NCI-H1417 treated with DMSO at 0.1 percent for 48 hours (cell line): ENCODE results near the gene ZNFX1.

ENCODE experiments used
- DNase-seq: peaks from one replicate; lab custom pipeline; 2025; lab: John Stamatoyannopoulos, UW

ZNFX1 gene

DNA sequence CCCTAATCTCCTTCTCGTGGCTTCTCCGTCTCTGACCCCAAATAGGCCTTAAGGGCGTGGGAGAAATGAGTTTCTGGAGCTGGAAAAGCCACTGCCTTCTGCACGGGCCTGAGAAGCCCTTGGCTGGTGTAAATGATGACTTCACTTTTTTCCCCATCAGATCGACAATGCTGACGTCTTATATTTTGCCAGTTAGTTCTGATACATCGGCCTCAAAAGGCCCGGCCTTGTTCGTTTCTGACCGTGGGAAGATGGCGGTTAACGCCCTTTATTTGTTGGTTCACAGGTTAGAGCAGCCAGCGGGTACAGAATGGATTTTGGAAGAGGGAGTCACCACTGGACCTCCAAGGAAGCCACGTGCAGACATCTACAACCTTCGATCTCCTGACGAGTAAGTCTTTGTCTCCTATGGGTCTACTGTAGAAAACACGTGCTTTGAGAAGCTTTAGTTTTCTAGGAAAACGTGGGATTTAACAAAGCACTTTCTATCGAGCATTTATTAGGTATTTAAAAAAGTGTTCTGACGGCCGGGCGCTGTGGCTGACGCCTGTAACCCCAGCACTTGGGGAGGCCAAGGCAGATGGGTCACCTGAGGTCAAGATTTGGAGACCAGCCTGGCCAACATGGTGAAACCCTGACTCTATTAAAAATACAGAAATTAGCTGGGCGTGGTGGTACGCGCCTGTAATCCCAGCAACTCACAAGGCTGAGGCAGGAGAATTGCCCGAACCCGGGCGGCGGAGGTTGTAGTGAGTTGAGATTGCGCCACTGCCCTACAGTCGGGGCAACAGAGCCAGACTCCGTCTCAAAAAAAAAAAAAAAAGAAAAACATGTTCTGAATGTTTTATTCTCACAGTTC, 1.2 kb upstream of the ZNFX1 start:
- DNase-seq, result peak; percentile 70

DNA sequence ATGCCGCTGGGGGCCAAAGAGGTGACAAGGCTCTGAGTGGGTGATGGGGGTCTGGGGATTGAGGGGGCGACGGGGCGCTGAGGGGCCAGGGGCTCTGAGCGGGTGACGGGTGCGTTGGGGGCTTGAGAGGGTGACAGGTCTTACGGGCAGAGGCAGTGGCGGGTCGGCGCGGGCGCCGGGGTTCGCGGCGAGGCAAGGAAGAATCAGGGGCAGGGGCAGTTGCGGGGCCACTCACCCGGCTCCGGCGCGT, 146 bp downstream of the ZNFX1 start:
- no peak for DNase-seq

GRCh38 chr20:49276961-49277785, 684 bp downstream of the ZNFX1 start:
- no peak for DNase-seq

DNA sequence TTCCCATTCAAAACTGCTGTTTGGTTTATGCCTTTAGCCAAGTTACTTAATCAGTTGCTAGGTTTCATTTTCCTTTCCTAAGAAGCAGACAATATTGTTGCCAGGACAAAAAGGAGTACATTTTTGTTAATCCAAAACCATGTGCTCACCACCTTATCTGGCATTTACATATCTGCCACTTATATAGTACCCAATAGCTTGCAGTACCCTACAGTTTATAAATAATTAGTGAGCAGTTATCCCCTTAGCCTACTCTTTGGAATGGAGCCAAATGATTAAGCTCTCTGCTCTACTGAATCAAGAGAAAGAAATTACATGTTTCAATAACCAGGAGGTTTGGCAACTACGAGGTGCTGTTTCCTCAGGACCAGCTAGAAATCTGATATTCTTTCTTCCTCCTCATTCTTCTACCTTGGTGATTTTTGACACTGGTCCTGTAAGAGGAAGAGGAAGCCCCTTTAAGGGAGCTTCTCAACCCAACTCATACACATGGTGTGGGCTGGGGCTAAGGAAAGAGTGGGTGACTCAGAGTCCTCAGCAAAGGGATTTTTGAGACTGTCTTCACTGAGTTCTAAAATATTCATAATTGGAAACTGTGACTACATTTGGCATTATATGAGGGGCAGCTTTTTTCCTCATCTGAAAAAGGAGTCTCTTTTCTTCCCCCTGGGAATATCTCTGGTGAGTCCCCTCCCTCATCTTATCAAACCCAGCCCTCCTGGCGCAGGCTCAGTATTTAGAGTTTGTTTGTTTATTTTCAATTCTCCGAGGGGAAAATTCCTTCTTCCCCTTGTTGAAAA, 1.5 kb downstream of the ZNFX1 start:
- peak; percentile 40 for DNase-seq

GRCh38 chr20:49275636-49276035, 2.2 kb downstream of the ZNFX1 start:
- no peak for DNase-seq

DNA sequence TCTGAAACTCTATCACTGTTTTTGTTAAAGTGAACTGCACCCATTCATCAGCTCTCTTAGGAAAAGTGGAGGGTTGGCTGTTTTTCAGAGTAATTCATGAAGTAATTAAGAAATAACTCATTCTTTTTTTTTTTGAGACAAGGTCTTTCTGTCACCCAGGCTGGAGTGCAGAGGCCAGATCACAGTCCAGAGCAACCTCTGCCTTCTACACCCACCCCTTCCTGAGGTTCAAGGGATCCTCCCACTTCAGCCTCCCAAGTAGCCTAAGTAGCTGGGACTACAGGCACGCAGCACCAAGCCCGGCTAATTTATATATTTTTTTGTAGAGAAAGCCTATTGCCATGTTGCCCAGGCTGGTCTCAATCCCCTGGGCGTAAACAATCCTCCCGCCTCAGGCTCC, 2.6 kb downstream of the ZNFX1 start:
- no peak for DNase-seq

DNA sequence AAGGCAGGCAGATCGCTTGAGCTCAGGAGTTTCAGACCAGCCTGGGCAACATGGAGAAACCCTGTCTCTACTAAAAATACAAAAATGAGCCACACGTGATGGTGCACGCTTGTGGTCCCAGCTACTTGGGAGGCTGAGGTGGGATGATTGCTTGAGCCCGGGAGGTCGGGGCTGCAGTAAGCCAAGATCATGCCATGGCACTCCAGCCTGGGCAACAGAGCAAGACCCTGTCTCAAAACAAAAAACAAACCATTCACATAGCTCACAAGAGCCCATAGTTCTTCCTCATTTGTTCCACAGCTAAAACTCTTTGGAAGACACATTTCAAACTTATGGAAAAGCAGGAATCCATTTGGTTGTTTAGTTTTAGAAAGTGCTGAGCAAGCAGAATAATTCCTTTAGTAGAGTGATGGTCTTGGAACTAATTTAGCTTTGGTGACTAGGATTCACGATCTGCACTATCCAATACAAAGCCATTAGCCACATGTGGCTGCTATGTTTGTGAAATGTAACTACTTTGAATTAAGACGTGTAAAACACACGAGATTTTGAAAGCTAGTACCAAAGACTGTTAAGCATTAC, 4.1 kb downstream of the ZNFX1 start:
- no peak for DNase-seq

GRCh38 chr20:49272654-49273053, 5.2 kb downstream of the ZNFX1 start:
- no peak for DNase-seq

GRCh38 chr20:49270736-49271135, 7.1 kb downstream of the ZNFX1 start:
- no peak for DNase-seq

- no peak for DNase-seq
Observed at GRCh38 chr20:49270177-49270576, 7.7 kb downstream of the ZNFX1 start.

GRCh38 chr20:49268600-49269365, 9.1 kb downstream of the ZNFX1 start:
- DNase-seq, result no peak

DNA sequence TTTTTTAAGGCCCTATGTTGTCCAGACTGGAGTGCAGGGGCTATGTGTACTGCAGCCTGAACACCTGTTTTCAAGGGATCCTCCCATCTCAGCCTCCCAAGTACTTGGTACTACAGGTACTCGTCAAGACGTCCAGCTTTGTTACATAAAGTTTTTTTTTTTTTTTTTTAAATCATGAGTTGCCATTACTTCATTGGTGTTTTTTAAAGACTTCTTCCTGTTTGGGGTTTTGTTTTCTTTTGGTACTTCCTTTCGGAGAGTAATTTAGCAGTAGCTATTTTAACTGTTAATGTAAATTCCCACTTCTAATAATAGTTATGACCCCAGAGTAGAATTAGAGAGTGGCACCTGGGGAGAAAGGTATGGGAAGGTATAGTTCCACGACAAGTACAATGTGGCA, 10.5 kb downstream of the ZNFX1 start:
- no peak for DNase-seq

GRCh38 chr20:49262444-49262843, 15.4 kb downstream of the ZNFX1 start:
- DNase-seq, result no peak

DNA sequence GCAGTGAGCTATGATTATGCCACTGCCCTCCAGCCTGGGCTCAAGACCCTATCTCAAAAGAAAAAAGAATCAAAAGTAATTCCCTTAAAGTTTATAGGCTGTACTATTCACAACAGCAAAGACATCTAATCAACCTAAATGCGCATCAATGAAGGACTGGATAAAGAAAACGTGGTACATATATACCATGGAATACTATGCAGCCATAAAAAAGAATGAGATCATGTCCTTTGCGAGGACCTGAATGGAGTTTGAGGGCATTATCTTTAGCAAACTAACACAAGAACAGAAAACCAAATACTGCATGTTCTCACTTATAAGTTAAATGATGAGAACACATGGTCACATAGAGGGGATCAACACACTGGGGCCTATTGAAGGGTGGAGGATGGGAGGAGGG, 16.7 kb downstream of the ZNFX1 start:
- no peak for DNase-seq

DNA sequence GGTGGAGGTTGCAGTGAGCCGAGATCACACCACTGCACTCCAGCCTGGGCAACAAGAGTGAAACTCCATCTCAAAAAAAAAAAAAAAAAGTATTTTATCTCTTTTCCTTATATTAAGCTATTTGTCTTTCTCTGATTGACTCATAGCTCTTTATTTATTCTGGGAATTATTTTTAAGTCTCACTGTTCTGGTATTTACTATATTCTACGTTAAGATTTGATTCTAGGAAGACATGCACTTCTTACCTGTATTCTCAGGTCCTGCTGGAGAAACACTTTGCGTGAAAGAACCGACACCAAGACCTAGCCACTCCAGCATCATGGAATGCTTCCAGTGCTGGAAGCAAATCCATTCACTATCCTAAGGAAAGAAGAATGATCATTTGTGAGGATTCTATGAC, 17.6 kb downstream of the ZNFX1 start:
- no peak for DNase-seq

DNA sequence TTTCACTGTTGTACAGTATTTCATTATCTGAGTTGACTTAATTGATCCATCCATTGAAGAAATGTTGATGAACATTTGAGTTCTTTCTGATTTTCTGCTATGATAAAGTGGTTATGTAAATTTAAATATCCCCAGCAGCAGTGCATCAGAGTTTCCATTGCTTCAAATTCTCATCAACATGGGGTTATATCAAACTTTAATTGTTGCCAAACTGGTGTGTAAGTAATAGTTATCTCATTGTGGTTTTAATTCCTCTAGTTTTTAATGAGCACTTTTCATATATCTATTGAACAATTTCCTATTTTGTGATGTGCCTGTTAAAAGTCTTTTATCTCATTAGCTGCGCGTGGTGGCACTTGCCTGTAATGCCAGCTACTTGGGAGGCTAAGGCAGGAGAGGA, 18.1 kb downstream of the ZNFX1 start:
- DNase-seq, result no peak

DNA sequence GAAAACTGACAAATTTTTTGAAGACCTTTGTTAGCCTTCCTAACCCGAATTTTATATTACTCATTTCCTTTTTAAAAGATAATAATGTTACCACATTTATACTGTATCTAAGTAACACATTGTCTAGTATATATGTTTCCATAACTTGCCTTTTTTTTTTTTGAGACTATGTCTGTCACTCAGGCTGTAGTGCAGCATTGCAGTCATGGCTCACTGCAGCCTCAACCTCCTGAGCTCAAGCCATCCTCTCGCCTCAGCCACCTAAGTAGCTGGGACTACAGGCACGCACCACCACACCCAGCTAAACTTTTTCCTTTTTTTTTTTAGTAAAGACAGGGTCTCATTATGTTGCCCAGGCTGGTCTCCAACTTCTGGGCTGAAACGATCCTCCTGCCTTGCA, 18.6 kb downstream of the ZNFX1 start:
- DNase-seq, result no peak

DNA sequence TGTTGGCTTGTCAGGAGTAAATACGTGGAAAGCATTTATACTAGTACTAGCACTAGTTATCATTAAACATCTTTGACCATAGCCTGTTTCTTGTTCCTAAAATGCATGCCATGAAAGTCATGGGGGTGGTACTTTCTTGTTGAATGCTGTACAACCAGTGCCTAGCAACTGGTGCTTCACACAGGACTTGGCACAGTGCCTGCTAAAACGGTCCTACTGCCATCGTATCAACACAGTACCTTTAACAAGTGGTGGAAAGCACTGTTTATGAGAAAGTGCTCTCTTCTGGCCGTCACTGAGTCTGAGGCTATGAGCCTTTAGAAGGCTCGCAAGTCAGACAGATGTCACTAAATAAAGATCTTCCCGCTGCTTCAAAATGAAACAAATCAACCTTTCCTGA, 21.6 kb downstream of the ZNFX1 start:
- no peak for DNase-seq

- DNase-seq, result no peak
Observed at GRCh38 chr20:49252556-49253350, 25.1 kb downstream of the ZNFX1 start.

GRCh38 chr20:49248879-49249665, 28.8 kb downstream of the ZNFX1 start:
- DNase-seq, result no peak
